Stimulated activated CD8-positive, alpha-beta memory T cell treated with anti-CD3 and anti-CD28 coated beads, Interleukin-12 subunit alpha, Interleukin-12 subunit beta, amount 100 ng/mL, for 24 hours (primary cell): ENCODE data around the gene PCK2.

Source experiments
- DNase-seq: peaks from one replicate; pipeline ENCODE4 v3.0.0-alpha.2; 2020; ENCODE audit errors: extremely low read depth

The PCK2 gene

DNA sequence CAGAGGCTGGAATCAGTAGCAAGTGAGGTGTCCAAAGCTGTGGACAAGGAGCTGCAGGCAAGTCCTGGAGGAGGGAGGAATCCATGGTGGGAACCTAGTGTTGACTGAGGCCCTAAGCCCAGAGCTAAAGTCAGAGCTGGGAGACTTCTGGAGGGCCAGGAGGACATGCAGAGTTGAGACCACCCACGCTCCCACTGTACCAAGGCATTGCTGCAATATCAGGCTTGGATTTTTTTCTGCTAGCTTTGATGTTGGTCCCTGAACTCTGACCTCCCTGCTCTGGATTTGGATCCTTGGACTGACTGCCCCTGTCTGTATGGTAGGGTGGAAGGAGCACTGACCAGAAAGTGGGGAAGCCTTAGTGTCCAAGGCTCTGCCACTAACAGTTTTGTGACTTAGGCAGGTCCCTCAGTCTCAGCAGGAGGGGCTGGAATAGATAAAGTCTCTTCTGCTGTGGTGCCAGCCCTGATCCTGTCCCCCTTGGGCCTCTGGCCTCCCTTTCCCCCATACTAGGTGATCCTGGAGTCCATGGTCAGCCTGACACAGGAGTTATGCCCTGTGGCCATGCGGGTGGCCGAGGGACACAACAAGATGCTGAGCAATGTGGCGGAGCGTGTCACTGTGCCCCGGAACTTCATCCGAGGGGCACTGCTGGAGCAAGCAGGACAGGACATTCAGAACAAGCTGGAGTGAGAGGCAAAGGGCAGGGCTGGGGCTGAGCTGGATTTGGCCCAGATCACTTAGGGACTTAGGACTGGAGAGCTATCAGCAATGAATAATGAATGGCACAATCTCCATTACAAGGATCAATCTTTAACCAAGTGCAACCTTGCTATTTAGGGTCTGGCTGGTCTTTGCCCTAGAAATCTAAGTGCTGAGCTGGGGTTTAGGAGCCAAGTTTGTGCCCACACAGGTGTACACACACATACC, 32.9 kb upstream of the PCK2 start:
- no peak for DNase-seq

DNA sequence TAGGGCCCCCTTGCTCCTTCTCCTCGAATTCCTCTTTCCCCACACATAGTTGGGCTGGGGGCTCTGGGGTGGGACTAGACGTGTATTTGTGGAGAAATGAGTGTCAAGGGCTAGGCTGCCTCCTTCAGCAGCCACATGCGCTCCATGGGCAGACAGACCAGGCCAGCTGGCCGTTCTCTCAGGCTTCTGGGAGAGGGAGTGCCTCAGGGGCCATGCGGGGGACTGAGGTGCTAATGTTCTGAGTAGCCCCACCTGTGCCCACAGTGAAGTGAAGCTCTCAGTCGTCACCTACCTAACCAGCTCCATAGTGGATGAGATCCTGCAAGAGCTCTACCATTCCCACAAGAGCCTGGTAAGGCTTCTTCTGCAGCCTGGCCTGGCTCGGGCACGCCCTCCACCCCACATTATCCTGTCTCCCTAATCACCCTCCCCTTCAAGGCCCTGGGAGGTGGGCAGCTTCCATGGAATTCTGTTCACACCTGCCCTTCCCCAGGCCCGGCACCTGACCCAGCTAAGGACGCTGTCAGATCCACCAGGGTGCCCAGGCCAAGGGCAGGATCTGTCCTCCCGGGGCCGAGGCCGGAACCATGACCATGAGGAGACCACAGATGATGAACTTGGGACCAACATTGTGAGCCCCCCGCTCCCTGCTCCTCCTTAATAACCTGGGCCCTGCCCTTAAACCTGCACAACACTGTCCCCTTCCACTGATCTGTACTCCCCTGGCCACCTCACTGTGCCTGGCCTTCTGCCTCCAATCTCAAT, 31.7 kb upstream of the PCK2 start:
- DNase-seq = no peak

DNA sequence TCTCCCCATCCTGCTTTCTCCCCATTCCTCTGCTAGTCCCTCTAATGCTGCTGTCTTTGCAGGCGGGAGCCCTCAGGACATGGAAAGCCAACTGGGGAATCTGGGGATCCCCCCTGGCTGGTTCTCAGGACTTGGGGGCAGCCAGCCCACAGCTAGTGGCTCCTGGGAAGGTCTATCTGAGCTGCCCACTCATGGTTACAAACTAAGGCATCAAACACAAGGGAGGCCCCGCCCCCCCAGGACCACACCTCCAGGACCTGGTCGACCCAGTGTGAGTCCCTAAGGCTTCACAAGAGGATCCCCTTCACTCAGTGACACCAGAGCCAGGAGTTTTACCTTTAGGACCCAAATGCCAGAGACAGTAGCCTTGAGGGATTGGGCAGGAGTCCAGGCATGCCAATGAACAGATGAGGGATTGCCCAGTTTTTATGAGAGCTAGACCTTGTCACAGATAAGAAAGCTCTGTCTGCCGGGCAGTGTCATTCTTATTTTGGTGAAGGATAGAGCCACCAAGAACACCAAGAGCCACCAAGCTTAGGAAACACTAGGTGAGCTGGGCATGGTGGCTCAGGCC, 30.8 kb upstream of the PCK2 start:
- no peak for DNase-seq

DNA sequence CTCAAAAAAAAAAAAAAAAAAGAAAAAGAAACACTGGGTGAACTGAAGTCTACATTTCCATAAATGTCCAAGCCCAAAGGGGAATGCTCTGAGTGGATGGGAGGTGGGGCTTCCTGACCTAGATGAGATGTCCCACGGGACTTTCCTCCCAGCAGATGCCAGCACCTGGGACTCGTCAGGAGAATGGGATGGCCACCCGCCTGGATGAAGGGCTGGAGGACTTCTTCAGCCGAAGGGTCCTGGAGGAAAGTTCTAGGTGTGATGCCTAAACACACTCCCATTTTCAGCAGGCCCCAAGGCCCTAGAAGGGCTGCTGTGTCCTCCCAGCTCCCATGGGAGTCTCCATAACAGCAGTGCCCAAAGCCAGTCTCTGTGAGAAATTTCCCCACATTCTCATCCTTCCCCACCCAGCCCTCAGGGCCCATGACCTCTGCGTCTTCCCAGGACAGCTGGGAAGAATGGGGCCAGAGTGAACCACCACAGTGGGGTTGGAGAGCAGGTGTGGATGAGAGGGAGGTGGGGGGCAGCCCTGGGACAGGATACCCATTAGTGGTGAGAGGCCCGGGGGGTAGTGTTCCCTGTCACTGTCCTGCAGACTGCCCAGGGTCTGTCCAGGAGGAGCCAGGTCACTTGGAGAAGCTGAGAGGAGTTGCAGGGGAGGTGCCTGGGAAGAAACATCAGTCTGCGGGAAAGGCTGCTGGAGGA, 29.9 kb upstream of the PCK2 start:
- DNase-seq = no peak

DNA sequence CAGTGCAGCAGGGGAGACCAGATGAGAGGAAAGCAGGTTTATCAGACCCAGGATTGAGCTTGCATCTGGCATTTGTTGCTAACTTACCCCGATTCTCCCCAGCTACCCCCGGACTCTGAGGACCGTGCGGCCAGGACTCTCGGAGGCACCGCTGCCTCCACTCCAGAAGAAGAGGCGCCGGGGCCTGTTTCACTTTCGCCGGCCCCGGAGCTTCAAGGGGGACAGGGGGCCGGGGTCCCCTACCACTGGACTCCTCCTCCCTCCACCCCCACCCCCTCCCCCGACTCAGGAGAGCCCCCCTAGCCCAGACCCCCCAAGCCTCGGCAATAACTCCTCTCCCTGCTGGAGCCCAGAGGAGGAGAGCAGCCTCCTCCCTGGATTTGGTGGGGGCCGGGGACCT, 29.3 kb upstream of the PCK2 start:
- no peak for DNase-seq

DNA sequence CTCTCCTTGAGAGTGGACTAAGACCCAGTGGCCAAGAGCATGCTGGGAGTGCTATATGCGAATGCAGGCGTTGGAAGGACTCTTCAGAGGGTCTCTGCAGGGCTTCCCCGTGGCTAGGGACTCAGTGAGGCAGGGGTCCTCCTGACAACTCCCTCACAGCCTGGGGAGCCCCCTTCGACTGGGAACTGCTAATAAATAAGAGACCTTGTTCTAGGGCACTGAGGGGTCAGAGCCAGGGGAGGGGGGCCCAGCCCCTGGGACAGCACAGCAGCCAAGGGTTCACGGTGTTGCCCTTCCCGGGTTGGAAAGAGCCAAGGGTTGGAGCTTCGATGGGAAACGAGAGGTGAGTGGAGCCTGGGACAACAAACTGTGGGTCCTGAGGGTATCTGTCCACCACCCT, 28.7 kb upstream of the PCK2 start:
- no peak for DNase-seq

DNA sequence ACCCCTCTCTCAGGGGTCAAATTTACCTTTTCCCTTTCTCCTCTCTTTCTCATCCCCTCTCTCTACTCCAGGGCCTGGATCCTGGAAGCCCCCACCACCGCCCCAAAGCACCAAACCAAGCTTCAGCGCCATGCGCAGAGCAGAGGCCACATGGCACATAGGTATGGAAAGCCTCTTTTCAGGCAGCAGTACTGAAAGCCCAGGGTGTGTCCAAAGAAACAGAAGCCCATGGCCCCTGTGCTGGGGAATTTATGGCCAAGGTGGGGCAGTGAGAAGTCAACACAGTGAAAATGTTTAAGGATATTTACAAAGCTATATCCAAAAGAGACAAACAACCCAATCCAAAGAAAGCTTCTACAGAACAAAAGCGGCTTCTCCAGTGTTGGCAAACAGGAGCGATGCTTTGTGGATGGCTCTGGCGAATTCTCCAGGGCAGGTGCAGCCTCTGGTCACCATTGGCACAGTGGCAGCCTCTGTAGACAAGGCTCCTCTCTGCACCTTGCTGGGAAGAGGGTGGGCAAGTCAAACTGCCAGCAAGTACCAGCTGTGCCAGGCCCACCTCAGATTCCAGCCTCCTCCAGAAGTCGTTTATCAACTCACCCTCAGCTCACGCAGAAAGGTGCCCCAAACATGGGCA, 27.5 kb upstream of the PCK2 start:
- no peak for DNase-seq

DNA sequence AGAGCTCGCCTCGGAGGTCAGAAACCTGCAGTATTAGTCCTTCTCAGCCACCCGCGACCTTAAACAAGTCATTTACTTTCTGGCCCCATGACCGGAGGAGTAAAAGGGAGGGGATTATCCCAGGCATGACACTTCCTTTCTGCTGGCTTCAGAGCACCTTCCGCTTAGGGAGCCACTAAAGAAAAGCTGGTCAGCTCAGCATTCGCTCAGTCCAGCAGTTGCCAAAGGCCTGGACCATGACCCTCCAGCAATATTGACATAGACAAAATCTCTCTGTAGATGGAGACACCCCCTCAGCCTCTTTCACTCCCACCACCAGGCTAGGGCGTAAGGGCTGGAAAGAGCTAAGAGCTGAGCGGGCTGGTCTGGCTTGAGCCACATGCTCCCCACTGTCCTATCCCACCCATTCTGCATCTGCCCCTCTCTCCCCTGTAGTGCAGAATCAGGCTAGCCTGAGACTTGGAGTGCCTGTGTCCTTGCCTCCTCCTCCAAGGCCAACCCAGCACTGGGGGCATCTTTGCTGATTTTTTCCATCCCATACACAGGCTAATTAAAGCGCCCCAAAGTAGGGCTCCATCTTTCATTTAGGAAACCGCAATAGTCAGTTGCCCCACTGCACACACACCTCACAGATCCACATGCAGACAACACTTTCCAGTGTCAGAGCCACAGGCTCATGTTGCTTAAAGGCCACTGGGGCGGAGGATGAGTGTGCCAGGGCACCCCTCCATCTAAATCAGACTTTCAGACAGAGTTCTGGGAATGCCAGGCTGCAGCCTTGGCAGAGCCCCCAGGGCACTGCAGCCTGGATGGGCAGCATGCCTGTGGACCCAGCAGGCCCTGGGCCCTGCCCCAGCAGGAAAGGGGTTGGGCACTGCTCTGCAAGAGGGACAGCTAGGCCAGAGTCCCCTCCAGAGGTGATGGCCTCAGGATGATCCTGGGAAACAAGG, 26.7 kb upstream of the PCK2 start:
- no peak for DNase-seq

DNA sequence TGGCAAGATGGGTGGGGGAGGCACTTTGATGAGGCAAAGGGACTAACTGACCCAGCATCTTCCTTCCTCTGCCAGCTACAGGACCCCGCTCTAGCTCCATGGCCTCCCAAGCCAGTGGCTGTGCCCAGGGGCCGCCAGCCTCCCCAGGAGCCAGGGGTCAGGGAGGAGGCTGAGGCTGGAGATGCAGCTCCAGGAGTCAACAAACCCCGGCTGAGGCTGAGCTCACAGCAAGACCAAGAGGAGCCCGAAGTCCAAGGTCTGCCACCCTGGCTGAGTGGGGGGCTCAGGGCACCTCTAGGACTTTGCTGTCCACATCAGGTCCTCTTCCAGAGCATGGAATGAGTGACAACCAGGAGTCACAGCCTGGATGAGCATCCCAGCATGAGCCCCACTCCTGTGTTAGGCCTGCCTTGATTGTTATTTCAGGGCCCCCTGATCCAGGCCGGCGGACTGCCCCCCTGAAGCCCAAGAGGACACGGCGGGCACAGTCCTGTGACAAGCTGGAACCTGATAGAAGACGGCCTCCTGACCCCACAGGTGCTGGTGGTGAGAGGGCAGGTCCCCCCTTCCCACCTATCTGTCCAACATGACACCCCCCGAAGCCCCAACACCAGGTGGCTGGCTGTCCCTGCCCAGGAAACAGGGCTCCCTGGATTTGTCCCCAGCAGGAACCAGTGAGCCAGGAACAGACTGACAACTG, 25.2 kb upstream of the PCK2 start:
- no peak for DNase-seq

DNA sequence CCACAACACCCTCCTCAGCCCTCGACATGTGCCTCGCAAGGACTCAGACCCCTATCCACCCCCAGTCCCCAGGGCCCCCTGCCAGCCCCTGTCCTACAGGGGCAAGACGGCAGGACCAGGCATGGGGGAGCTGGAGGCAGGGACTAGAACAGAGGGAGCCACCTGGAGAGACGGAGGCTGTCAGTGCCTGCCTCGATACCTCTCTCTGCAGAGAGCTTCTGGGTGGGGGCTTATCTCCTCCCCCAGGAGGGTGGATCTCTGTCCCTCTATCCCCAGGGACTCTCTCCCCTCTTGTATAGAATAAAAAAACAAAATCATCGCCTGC, 24.7 kb upstream of the PCK2 start:
- no peak for DNase-seq

DNA sequence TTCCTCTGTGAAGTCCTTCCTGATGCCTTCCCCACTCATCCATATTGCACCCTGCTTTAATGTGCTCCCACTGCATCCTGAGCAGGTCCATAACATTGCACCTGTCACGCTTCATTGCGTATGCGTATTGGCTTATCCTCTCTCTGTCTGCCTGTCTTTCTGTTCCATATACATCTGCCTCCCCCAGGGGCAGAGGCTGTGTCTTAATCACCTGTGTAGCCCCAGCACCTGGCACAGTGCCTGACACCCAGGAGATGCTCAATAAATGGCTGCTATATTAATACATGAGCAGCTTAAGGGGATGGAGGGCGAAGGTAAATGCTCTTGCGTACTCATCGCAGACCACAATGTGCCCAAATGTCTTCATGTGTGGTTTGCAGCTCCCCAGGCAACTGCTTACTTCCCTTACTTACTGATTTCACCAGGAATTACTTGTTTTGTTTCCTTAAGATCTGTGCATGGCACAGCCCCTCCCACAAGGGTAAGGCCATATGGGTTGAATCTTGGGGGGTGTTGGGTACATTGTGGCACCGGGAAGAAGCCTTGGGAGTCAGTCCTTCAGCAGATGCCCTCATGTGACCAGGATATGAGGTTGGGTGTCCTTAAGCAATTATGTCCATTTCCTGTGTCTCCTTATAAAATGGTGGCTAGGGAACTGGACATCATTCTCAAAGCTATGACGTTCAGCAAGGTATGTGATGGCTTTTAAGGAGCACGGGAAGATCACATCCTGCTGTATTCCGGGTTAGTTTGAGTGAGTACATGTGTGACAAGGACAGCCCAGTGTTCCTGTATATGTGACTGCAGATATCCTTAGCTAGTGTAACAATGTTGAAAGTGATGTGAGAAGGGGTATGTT, 23.6 kb upstream of the PCK2 start:
- DNase-seq = no peak

DNA sequence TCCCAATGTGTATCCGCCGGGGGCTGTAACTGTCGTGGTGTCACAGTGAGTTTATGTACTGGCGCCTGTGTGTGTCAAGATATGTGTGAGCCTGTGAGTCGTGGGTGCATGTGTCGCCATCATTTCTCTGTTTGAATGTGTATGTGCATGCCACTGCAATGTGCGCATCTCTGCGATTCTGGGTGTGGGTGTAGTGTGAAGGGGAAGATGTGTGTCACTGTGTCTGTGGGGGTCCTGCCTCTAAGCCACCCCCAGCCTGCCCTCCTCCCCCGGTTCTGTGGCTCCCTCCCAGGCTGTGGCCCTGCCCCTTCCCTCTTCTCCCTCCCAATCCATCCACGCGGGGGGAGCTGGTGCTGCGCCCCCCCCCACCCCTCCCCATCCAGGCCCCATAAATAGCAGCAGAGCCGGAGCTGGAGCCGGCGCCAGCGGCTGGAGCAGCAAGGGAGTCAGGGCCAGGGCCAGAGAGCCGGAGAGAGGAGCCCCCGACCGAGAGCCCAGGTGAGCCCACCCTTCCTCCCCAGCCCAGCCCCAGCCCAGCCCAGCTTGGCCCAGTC, 22.9 kb upstream of the PCK2 start, which contains the start of gene CPNE6:
Gene CPNE6, plus strand, starts transcription at position 419 of the 554 bp plus-strand sequence. CDS start 1,375 bp downstream, outside the sequence.
- DNase-seq = no peak

DNA sequence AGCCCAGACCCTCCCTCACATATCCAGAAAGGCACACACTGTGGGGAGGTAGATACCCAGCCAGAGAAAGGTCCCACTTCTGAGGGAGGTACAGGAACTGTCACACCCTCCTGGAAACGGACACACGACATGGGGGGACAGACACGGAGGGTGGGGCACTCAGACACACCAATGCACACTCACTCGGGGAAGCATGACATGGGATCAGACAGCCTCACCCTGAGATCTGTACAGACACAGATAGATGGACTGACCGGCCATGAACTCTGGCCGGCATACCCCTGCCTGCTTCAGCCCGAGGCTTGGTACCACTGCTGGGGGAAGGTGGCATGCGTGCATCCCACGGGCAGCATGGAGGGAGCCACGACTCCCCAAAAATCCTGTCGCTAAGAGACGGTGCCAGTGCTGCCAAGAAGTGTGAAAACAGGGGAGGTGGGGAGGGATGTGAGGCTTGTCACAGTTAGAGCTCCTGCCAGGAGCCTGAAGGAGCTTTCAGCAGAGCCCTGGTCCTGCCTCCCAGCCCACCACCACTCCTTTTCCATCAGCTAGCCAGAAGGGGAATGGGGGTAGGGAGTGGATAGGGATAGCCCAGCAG, 22.2 kb upstream of the PCK2 start:
- no peak for DNase-seq

DNA sequence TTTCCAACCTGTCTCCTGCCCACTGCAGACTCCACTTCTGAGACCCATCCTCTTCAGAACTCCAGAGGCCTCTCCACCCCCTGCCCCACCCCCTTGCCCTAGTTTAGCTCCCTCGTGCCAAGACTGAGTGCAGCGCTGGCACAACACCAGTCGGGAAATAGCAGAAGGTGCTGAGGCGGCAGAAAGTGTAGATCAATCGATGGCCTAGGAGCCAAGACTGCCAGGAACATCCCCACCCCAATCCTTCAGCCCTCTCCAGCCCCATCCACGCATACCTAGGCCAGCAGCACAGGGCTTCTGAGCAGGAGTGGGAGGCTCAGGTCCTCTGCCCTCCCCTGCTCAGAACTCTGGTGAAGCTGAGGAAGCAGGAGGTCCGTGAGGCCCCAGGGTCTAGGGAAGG, 21.7 kb upstream of the PCK2 start:
- no peak for DNase-seq

DNA sequence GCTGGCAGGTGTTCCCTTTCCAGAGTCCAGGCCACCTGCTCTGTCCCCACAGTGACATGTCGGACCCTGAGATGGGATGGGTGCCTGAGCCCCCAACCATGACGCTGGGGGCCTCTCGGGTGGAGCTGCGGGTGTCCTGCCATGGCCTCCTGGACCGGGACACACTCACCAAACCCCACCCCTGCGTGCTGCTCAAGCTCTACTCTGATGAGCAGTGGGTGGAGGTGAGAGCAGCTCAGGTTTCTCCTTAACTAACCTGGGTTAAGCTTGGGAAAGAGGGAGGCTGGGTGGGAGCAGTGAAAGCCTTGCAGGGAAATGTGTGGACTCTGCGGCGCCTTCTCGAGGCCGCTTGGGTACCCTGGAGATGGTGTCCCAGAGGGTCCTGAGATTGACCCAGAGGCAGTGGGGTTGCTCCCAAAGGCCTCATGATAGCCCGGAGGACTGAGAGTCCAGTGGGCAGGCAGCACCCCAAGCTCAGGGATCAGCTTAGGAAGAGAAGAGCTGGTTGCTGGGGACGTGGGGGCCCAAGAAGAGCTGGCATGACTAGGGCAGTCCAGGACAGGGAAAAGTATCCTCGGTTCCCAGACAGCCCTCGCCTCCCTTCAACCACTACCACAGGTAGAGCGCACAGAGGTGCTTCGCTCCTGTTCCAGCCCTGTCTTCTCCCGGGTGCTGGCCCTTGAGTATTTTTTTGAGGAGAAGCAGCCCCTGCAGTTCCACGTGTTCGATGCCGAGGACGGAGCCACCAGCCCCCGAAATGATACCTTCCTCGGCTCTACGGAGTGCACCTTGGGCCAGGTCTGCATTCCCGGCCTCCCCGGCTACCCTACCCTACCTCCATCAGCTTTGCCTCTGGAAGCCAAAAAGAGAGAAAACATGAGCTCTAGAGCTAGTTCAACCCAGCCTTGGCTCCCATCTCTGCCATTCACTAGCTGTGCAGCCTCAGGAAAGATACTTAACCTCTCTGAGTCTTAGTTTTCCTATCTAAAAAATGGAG, 20.9 kb upstream of the PCK2 start:
- no peak for DNase-seq

DNA sequence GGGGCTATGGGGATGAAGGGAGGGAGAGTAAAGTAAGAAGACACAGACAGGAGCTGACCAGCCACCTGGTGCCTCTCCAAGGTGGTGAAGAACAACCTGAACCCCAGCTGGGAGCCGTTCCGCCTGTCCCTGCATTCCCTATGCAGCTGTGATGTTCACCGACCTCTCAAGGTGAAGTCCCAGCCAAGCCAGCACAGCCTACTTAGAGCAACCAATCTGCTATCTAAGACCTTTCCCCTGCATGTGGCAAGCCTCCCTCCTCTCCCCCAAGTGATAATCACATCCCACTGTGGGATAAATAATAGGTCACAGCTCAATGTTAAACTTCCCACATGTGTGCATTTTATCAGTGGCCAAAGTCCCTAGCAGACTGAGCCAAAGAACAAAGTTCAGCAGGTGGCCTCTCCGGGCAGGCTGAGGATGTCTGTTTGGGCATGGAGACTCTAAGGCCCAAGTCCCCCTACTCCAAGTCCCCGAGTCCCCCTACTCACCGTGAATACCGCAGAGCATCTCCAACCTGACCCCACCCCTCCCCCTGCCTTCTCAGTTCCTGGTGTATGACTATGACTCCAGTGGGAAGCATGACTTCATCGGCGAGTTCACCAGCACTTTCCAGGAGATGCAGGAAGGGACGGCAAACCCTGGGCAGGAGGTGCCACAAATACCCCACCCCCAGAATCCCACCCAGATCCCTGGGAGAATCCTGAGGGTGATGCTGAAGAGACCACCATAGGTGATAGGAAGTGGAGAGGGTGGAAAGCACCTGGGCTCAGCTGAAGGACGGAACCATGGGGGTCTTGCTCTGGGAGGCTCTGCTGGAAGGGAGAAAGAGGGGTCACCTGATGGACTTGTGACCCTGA, 19.3 kb upstream of the PCK2 start:
- DNase-seq = no peak
